Heart left ventricle (tissue), 16 donors: ENCODE results near the gene E4F1. TPM values are rescaled to one million over a fixed set of nuclear protein-coding genes. Genes with fewer than 3 reads are reported as not detected.

ENCODE experiments used
- ATAC-seq, 4 donors: fragments of 200-7000 bp; cut with Tn5 transposase; one replicate each; pipeline ENCODE4 v1.9.1; 2020 to 2022; ENCODE audit warnings: moderate library complexity in 4 of 4, mild to moderate bottlenecking in 3 of 4, moderate number of reproducible peaks in 1 of 4
- DNase-seq, 5 donors: peaks; one replicate each; pipeline ENCODE4 v3.0.0-alpha.2; 2020
- H3K27ac ChIP-seq, 12 donors: fragments of 200-600 bp; sonication (generic) in 4 of 12; one replicate each; pipeline versions ENCODE4 v1.5.0 to v1.8.0; 2016 to 2022; ENCODE audit warnings: mild to moderate bottlenecking in 2 of 12
- H3K27me3 ChIP-seq, 9 donors: fragments of 200-600 bp; sonication (generic) in 2 of 9; one replicate each; pipeline versions ENCODE4 v1.5.1 to v1.8.0; 2016 to 2022; ENCODE audit warnings: mild to moderate bottlenecking in 3 of 9
- H3K36me3 ChIP-seq, 9 donors: fragments of 200-600 bp; sonication (generic) in 2 of 9; one replicate each; pipeline versions ENCODE4 v1.5.0 to v1.8.0; 2018 to 2022; ENCODE audit warnings: mild to moderate bottlenecking in 2 of 9
- H3K4me1 ChIP-seq, 12 donors: fragments of 200-600 bp; sonication (generic) in 4 of 12; one replicate each; pipeline versions ENCODE4 v1.5.0 to v1.8.0; 2016 to 2022; ENCODE audit warnings: mild to moderate bottlenecking in 3 of 12
- H3K4me3 ChIP-seq, 12 donors: fragments of 200-600 bp; sonication (generic) in 4 of 12; one replicate each; pipeline versions ENCODE4 v1.5.0 to v1.8.0; 2017 to 2022; ENCODE audit warnings: mild to moderate bottlenecking in 9 of 12, moderate library complexity in 4 of 12
- H3K9me3 ChIP-seq, 12 donors: fragments of 200-600 bp; sonication (generic) in 4 of 12; one replicate each; pipeline versions ENCODE4 v1.5.0 to v1.8.0; 2016 to 2022; ENCODE audit warnings: mild to moderate bottlenecking in 1 of 12
- CTCF ChIP-seq, 12 donors: fragments of 200-600 bp; sonication (generic) in 4 of 12; IDR thresholded peaks; one replicate each; pipeline versions ENCODE4 v1.5.0 to v1.8.0; 2018 to 2022; ENCODE audit warnings: antibody characterized with exemption in 12 of 12, mild to moderate bottlenecking in 5 of 12
- POLR2A ChIP-seq, 2 donors: fragments of 450-650 bp; IDR thresholded peaks; one replicate each; pipeline ENCODE4 v1.6.1; 2017; ENCODE audit warnings: antibody characterized with exemption in 2 of 2, mild to moderate bottlenecking in 2 of 2, moderate library complexity in 2 of 2
- WGBS, 4 donors: extraction: QIAGEN DNeasy Blood & Tissue Kit in 2 of 4; methylation state at CpG; one replicate each; pipeline versions ENCODE4 v1.1.5 to v1.1.7; 2013 to 2018; 5-methylcytosine and 5-hydroxymethylcytosine counted together
- intact Hi-C, 10 donors: fragments of 100-400 bp; cut with DNase I; formaldehyde crosslinking; loops; one replicate each; pipeline versions ENCODE4 v1.11.1 to v1.14.2; 2022
- polyA plus RNA-seq, 2 donors: library from polyadenylated mRNA; stranded (reverse); fragments of 200-250 nt; gene quantifications; one replicate each; pipeline ENCODE4 v1.2.3, GENCODE V29; 2013
- total RNA-seq, 9 donors: library from RNA; depleted of rRNA in 2 of 9; stranded (reverse); fragments of >200 nt in 2 of 9; fragmentation: NEBNext Ultra II Directional in 3 of 9; extraction: Animal tissue kit (Norgen Biotek cat#: 25700) in 3 of 9; gene quantifications; one replicate each; pipeline versions ENCODE4 v1.1.0 to v1.2.4, GENCODE V29; 2016 to 2023
- donor health status: ischemic (EF 13 %, LVEDD 7.1; RV severe dilation, severe dysfunction).
- donor health status: healthy with polysubstance abuse.
- donor health status: DM: no; HTN: yes; CAD: no.
- donor health status: DM: no; HTN: no; CAD: no.
- donor health status: ischemic (EF 25% LVEDD 6.9; RV normal size, moderate dysfunction).
- donor health status: ischemic (EF 25% LVEDD 5.7; RV mildly dilated, moderate dysfunction).
- donor health status: healthy.
- donor health status: DM: yes; HTN: yes; CAD: no.
- donor health status: ischemic (EF 35%, LVEDD 5.7; RV mildly dilated, moderate dysfunction).
- donor health status: nonischemic (EF 11% LVEDD 7.7; RV severe dilation, severe dysfunction).
- donor health status: DM: yes; HTN: yes; CAD: no.
- donor health status: PGD.
- donor health status: ischemic (EF 29% LVEDD 5.4; RV normal size, mild dysfunction).
- donor health status: nonischemic (EF 23%, LVEDD 6.1; RV moderate dilation, normal function).

Gene E4F1
- total and polyA plus RNA-seq, 11 donors, result 8.4 to 27.3 (median 12.7) TPM

DNA sequence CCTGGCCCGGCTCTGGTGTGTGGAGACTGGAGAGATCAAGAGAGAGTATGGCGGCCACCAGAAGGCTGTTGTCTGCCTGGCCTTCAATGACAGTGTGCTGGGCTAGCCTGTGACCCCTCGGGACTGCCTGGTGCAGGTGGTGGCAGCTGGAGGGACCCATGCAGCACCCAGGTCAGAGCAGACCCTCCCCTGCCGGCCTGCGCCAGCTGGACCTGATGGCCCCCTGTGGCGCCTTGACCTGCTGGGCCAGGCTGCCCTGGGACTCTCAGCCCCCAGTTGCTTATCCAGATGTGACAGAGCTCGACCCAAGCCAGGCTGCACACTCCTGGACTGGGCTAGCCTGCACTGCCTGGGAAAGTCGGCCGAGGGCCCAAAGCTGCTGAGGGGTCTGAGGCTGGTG is 14.6 kb upstream of the E4F1 start:
- peaks cover 0 to 46% (median 32%) of the 10 kb centered on the region in 9 donors for H3K36me3 ChIP-seq
- ATAC-seq (no peak), DNase-seq (no peak)
- no peaks in the 10 kb centered on the region for H3K27me3 ChIP-seq
- no peak overlapping the region for H3K27ac ChIP-seq
- peaks cover 17 to 61% (median 38%) of the 10 kb centered on the region in 12 donors for H3K4me1 ChIP-seq
- intact Hi-C loops, result loop anchor here in 2 of 10 donors (5.0 kb wide), 2 partner anchors 44 to 51 kb away; partner anchors contain the start of genes ECI1 (in 1 of the 2) and TRAF7 (in 1 of the 2)
- H3K4me3 ChIP-seq, result no peak overlapping the region
- TF ChIP-seq POLR2A (IDR thresholded peaks at IDR 0.05), result no peak
- TF ChIP-seq CTCF (IDR thresholded peaks at IDR 0.05), result no peak
- H3K9me3 ChIP-seq, result no peaks in the 10 kb centered on the region
- WGBS, 4 donors, result 79 to 94% (median 89%) methylated on average over 6 to 9 of the region's 9 CpGs

GRCh38 chr16:2209258-2210008 is 14.0 kb upstream of the E4F1 start:
- Histone ChIP-seq H3K36me3 (peaks cover 0 to 46% (median 32%) of the 10 kb centered on the region in 9 donors), H3K4me1 (peaks cover 17 to 68% (median 41%) of the 10 kb centered on the region in 12 donors), H3K27me3 (no peaks in the 10 kb centered on the region), H3K27ac (no peak overlapping the region), H3K9me3 (no peaks in the 10 kb centered on the region), H3K4me3 (no peak overlapping the region)
- DNase-seq (no peak), ATAC-seq (no peak)
- TF ChIP-seq CTCF (IDR thresholded peaks at IDR 0.05) (no peak), POLR2A (IDR thresholded peaks at IDR 0.05) (no peak)
- 89 to 92% (median 89%) methylated on average over 9 to 29 of the region's 29 CpGs for WGBS, 4 donors
- intact Hi-C loops, result loop anchor here in 3 of 10 donors (5.0 to 10.0 kb wide), 3 partner anchors 43 to 55 kb away; partner anchors contain the start of genes TRAF7 (in 2 of the 3) and ECI1 (in 1 of the 3)

GRCh38 chr16:2210009-2210332 is 13.4 kb upstream of the E4F1 start:
- H3K9me3 ChIP-seq, result no peaks in the 10 kb centered on the region
- DNase-seq (no peak), ATAC-seq (no peak)
- peak overlapping the region in 1 of 12 donors; percentile 91 for H3K27ac ChIP-seq
- intact Hi-C loops, result loop anchor here in 1 of 10 donors (10.0 kb wide), 1 partner anchor 55 kb away; the partner anchor contains the start of gene TRAF7
- no peak for TF ChIP-seq CTCF (IDR thresholded peaks at IDR 0.05)
- no peak for TF ChIP-seq POLR2A (IDR thresholded peaks at IDR 0.05)
- WGBS, 4 donors, result 88 to 94% (median 92%) methylated on average over 6 to 17 of the region's 17 CpGs
- H3K27me3 ChIP-seq, result no peaks in the 10 kb centered on the region
- no peak overlapping the region for H3K4me3 ChIP-seq
- peaks cover 0 to 46% (median 32%) of the 10 kb centered on the region in 9 donors for H3K36me3 ChIP-seq
- H3K4me1 ChIP-seq, result peaks cover 14 to 63% (median 37%) of the 10 kb centered on the region in 12 donors
